ENCODE data around the gene TRPM1.

DNA sequence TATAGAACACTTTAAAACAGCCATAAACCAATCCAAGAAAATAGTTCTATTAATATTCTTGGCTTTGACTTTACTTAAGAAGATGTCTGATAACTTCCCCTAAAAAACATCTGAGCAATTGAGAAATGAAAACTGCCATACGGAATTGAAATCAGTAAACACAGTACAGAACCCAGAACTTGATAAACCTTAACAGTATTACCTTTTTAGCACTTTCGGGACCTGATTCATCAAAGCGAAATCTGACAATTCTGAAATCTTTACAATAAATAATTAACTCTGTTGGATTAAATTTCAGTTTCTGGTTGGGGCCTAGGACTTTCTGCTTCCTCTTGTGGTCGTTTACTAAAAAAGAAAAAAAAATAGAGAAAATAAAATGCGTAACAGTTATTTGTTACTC is 127.4 kb downstream of the TRPM1 start:
- TF ChIP-seq GATA3 (IDR thresholded peaks at IDR 0.05; ENCODE audit: low read depth, low read length): no peak
- no peak for TF ChIP-seq GATA2 (IDR thresholded peaks at IDR 0.05; ENCODE audit: low read depth, low read length)
